Activated CD4-positive, alpha-beta T cell treated with anti-CD3 and anti-CD28 coated beads, Interleukin-2, Interleukin-4, amounts not matched to agents 100 ng/mL and 50 ng/mL, durations not matched to agents 16 hours and 8 hours (primary cell): ENCODE data around the gene LRRC8E.
"Not testable (repeated sequence)": the region's sequence is repeated elsewhere in the genome, so short reads cannot be mapped to it uniquely, and the experiment has no call there.

Experiments used
- DNase-seq: peaks from one replicate; pipeline ENCODE4 v3.0.0-alpha.2; 2020; ENCODE audit warnings: low spot score

Gene LRRC8E

DNA sequence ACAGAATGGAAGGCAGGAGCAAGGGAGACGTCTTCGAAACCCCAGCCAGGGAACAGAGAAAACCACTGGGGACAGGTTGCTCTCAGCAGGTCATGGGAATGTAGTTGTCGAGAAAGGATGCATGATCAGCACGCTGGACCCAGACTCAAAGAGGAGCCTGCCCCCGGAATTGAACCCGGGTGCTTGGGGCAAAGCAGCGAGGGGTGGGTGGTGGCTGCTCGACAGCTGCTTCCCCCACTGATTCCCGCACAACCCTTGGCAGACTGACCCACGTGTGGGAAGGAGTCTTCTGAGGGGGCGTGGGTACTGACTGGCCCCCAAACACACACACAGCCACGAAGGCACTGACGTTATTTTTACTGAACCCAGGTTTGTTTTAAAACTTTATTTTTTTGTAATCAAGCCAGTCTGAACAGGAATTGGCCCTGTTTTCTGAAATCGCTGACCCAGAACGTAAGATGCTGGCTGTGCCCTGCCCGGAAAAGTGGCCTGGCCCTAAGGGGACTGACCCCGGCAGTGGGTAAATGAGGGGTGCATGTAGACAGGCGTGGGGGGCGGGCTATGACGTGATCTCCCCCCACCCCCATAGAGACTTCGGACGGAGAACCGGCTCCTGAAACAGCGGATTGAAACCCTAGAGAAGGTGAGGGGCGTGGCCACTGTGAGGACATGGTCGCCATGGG is 32.7 kb upstream of the LRRC8E start:
- no peak for DNase-seq

DNA sequence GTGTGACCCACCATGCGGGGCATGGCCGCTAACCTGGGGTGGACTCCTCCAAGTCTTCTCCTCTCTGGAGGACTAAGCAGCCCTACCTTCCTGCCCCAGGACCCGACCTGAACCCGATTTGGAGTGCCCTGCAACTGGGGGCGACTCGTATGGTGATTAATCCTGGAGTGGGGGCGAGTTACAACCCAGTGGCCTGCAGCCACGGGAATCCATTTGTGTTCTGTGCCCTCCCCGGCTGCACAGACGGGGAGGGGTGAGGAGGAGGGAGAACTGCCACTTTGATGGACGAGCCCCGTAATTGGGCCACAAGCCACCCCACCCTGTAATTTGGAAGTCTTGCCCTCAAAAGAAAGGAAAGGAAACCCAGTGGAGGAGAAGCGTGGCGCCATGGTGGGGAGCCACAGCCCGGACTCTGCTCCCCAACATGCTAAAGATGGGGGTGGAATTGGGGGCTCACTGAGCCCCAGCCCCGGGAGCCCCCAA is 32.2 kb upstream of the LRRC8E start:
- DNase-seq = no peak

DNA sequence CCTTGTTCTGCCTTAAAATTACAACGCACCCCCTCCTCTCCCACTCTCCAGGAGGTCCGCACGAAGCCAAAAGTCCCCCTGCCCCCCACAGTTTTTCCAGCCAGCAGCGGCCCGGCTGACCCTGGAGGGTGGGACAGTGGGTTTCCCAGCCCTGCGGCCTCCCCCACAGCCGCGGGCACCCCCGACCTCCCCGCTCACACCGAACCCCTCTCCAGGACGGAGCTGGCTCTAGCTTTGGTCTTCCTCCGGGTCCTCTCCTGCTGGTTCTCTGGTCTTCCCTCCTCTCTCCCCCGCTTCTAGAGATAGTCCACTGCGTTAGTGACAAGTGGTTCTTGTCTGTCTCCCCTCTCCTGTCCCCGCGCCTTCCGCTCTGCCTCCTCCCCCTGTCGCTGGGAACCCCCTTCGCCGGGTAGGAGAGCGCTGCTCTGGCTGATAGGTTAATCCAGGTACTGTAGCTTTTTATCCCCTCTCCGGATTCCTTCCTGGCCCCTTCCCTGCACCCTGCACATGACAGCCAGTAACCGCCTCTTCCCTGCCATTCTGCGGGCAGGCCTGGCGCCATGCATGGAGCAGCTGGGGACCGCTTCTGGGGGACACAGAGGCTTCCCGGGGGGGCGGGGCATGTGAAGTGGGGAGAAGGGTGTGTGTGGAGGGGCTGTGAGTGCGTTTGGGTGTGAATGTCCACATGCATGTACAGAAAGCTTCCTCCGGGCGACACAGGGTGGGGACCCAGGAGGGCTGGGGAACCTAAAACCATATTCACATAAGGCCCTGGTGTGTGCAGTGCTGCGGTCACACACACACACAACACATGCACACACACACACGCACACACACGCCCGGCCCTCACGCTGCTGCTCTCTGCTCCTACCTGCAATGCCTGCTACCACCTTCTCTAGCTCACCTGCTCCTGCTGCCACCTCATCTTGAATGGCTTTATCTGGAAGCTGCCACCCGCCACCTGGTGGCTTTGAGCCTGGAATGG is 31.3 kb upstream of the LRRC8E start:
- no peak for DNase-seq

- no peak for DNase-seq
These were observed 30.6 kb upstream of the LRRC8E start for GRCh38 chr19:7857727-7858108.

GRCh38 chr19:7858109-7858770 is 30.1 kb upstream of the LRRC8E start:
- no peak for DNase-seq

DNA sequence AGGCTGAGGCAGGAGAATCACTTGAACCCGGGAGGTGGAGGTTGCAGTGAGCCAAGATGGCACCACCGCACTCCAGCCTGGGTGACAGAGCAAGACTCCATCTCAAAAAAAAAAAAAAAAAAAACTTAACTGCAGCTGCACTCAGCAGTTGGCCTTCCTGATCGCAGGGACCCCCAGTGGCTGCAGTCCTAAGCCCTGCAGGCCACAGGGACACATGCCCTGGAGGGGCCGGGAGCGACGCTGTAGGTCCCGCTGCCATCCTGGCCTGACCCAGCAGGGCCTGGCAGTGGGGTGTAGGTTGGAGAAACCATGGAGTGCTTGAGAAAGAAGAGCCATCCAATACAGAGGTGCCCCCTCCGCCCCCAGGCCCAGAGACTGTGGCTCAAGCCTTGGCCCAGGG is 29.2 kb upstream of the LRRC8E start:
- not testable (repeated sequence) for DNase-seq

GRCh38 chr19:7859831-7860713 is 28.2 kb upstream of the LRRC8E start:
- no peak for DNase-seq

- no peak for DNase-seq
These were observed 27.3 kb upstream of the LRRC8E start for GRCh38 chr19:7860714-7861618.

- DNase-seq = no peak
These were observed 26.5 kb upstream of the LRRC8E start for GRCh38 chr19:7861619-7862412.

DNA sequence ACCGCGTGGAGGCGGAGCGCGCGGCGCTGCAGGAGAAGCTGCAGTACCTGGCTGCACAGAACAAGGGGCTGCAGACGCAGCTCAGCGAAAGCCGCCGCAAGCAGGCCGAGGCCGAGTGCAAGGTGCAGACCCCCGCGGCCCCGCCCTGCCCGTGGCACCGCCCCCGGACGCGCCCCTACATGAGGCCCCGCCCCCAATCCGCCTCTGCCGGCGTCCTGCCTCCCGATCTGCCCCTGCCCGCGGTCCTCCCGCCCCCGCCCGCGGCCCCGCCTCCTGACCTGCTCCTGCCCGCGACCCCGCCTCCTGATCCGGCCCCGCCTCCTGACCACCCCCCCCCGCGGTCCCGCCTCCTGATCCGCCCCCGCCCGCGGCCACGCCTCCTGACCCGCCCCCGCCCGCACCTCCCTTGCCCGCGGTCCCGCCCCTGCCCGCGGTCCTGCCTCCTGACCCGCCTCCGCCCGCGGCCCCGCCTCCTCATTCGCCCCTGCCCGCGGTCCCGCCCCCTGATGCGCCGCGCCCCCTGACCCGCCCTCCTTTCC is 25.8 kb upstream of the LRRC8E start:
- peak; percentile 68 for DNase-seq

DNA sequence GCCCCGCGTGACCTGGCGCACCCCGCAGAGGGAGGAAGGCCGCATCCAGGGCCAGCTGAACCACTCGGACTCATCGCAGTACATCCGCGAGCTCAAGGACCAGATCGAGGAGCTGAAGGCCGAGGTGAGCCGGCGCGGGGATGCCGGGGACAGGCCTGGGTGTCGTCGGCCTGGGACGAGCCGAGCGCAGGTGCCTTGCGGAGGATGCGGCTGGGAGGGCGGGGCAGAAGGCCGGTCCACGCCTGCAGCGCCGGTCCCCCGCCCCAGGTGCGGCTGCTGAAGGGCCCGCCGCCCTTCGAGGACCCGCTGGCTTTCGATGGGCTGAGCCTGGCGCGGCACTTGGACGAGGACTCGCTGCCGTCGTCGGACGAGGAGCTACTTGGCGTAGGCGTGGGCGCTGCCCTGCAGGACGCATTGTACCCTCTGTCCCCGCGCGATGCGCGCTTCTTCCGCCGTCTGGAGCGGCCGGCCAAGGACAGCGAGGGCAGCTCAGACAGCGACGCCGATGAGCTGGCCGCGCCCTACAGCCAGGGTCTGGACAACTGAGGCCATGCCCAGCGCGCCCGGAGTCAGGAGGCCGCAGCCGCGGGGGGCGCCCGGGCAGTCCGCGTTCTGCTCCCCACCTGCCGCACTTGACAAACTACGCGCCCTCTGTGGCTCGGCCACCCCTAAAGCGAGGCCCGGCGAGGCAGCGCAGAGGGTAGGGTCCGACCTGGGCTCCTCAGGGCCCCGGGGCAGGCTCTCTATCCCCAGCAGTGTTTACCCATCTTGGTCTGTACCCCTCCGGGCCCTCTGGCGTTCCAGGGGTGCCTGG is 24.9 kb upstream of the LRRC8E start:
- DNase-seq = no peak

DNA sequence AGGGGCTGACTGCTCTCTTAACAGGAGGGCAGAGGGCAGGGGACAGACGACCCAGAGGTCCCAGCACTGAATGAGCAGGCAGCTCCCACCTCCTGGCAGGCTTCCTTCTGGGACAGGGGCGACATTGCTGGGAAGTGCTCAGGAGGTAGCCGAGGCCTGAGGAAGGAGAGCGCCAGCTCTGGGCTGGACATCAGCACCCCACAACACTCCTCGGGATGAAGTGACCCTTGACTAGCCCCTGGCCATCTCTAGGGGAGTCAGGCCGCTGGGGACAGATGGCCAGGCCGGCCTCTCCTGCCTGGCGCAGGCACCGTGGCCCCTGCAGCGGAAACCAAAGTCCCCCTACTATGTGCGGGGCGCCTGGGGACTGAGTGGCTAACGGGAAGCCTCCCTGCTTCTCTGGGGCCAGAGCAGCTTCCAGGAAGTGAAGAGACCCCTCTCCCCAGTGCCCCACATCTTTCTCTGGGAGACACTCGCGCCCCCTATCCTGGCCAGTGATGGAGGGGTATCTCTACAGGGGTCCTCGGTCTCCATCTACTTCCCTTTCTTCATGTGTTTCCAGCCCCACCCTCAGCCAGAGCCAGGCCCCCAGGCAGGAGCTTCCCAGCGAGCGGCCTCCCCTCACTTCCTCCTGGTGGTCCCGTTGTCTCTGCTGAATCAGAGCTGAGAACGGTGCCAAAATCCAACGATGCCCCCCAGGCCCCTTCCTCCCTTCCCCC is 24.2 kb upstream of the LRRC8E start:
- no peak for DNase-seq

DNA sequence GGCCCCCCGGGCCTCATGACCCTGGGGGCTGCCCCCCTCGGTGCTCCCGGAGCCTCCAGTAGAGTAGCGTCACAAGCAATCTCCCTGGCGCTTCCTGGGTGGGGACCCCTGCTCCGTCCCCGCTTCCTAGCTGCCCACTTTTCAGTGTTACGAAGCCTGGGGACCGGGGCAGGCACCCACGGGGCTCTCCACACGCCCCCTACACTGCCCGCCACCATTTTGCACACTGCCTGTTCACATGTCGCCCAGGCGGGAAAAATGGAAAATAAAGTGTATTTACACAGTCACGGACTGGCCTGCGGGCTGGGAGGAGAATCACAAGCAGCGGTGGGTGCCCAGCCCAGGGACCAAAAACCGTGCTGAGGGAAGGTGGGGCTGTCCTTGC is 23.6 kb upstream of the LRRC8E start:
- no peak for DNase-seq

- DNase-seq = no peak
These were observed 22.9 kb upstream of the LRRC8E start for GRCh38 chr19:7865262-7865911.

GRCh38 chr19:7866399-7867091 is 21.8 kb upstream of the LRRC8E start:
- DNase-seq = no peak

DNA sequence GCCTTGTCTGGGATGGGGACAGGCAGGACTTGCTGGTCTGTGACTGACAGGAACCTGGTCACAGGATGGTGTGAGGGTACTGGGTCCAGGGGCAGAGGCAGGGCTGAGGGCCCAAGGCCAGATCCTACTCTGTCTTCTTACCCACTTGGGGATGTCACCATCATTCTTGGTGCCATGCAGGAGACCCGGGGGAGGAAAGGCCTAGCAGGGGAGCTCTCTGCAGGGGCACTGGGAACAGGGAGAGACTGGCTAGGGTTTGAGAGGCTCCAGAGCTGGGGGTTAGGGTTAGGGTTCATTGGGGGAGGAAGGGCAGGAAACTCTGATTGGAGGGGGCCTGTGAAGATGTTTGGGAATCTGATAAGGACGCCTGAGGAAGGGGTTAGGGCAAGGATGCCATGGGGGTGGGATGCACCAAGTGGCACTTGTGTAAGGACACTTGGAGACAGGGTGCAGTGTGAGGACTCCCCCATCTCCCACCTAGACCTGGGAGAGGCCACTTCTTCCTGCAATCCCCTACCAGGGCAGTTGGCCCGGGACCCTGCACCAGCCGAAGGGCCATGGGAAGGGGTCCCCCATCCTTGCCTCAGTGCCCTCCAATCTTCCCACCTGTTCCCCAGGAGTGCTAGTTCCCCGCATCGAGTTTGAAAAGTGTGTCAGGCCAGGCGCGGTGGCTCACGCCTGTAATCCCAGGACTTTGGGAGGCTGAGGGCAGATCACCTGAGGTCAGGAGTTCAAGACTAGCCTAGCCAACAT is 21.0 kb upstream of the LRRC8E start:
- DNase-seq = no peak
